Thoracic aorta endothelial cell (primary cell): ENCODE results near the gene FOXF2. TPM values are rescaled to one million over a fixed set of nuclear protein-coding genes. Genes with fewer than 3 reads are reported as not detected.

Experiments used
- small RNA-seq: library from RNA; depleted of rRNA; stranded (forward); fragments of <200 nt; gene quantifications from one replicate; pipeline ENCODE3, GENCODE V24; 2012
- total RNA-seq: library from RNA; depleted of rRNA; stranded (reverse); fragments of >200 nt; gene quantifications from 2 replicates; pipeline ENCODE4 v1.2.3, GENCODE V29; 2012

FOXF2 gene
- total RNA-seq: not detected in 2 replicates

DNA sequence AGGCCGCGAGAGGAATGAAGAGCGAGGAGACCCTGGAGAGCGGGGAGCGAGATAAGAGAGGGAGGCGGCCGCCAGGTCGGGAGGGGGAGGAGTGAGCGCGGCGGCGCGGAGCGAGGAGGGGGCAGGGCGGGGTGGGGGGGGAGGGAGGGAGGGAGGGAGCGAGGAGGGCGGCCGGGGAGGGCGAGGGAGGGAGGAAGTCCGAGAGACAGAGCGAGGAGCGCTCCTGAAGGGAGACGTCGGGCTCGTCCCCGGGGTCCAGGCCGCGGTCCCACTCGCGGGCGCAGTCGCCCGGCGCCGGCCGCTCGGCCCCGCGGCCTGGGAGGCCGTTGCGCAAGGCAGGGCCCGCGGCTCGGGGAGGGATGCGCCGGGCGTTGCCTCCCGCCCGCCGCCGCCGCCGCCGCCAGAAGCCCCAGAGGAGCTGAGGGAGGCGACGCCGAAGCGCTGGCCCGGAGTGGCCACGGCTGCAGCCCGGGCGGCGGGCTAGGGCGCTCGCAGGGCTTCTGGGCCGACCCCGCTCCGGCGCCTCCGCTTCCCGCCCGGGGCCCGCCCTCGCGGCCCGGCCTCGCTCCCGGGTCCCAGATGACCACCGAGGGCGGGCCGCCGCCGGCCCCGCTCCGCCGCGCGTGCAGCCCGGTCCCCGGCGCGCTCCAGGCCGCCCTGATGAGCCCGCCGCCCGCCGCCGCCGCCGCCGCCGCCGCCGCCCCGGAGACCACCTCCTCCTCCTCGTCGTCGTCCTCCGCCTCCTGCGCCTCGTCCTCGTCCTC is at the start of gene FOXF2:
Gene FOXF2 (plus strand): TSS at position 208 of the 764 bp plus-strand sequence. CDS start 372 bp downstream, at position 580.

Small RNA genes within 50 kb of the gene (small RNA-seq; reads per million reads assigned to genes)
- not detected for gene MIR6720

Other genes starting within 250 kb of the FOXF2 start
- under 0.01 TPM in 1 of 2 replicates, not detected in the other for gene FOXQ1, start 77.5 kb upstream of the FOXF2 start, total RNA-seq
- gene FOXC1, start 220.3 kb downstream of the FOXF2 start, total RNA-seq: 22.9 and 28.7 TPM in 2 replicates